SU-DHL-6 (cell line): ENCODE data around the gene NPC1.

Experiments
- H2AFZ ChIP-seq: fragments of 200-600 bp; sonication (generic); 2 replicates; pipeline ENCODE4 v1.6.1; 2014; ENCODE audit warnings: low read depth, mild to moderate bottlenecking, moderate library complexity, mixed read lengths, antibody characterized with exemption, low read length; ENCODE audit not compliant: severe bottlenecking
- H3F3A ChIP-seq: fragments of 200-600 bp; shearing (Covaris generic); 2 replicates; pipeline ENCODE4 v1.6.0; 2016; ENCODE audit warnings: antibody characterized with exemption, mild to moderate bottlenecking; ENCODE audit not compliant: insufficient read depth
- H3K27ac ChIP-seq: fragments of 200-600 bp; sonication (generic); 2 replicates; pipeline ENCODE4 v1.5.1; 2016; ENCODE audit warnings: low read depth, mild to moderate bottlenecking, low read length, moderate library complexity, mixed read lengths
- H3K27me3 ChIP-seq: fragments of 200-600 bp; sonication (generic), shearing (Covaris generic); 2 replicates; pipeline ENCODE4 v1.6.0; 2014; ENCODE audit warnings: mild to moderate bottlenecking, low read length
- H3K36me3 ChIP-seq: fragments of 200-600 bp; sonication (generic); 2 replicates; pipeline ENCODE4 v1.6.1; 2014; ENCODE audit warnings: mild to moderate bottlenecking, low read length, mixed read lengths
- H3K4me2 ChIP-seq: fragments of 300-600, 200-600 bp; shearing (Covaris generic), sonication (generic); 2 replicates; pipeline ENCODE4 v1.6.0; 2014; ENCODE audit warnings: low read length, low read depth, mild to moderate bottlenecking; ENCODE audit not compliant: poor library complexity, severe bottlenecking
- H3K4me3 ChIP-seq: fragments of 200-600 bp; sonication (generic); 2 replicates; pipeline ENCODE4 v1.5.1; 2014; ENCODE audit warnings: antibody characterized with exemption, low read length, mild to moderate bottlenecking, mixed read lengths; ENCODE audit not compliant: insufficient read depth, poor library complexity, severe bottlenecking
- H3K79me2 ChIP-seq: fragments of 200-600 bp; sonication (generic); 2 replicates; pipeline ENCODE4 v1.6.1; 2014; ENCODE audit warnings: mild to moderate bottlenecking, low read length, moderate library complexity; ENCODE audit not compliant: insufficient read depth
- H3K9ac ChIP-seq: fragments of 200-600 bp; sonication (generic); 2 replicates; pipeline ENCODE4 v1.7.0; 2014; ENCODE audit warnings: mild to moderate bottlenecking, low read length
- H3K9me2 ChIP-seq: fragments of 200-600 bp; sonication (generic); replicated peaks from 2 replicates; pipeline ENCODE4 v1.6.1; 2014; ENCODE audit warnings: low read length; ENCODE audit not compliant: insufficient read depth
- H3K9me3 ChIP-seq: fragments of 200-600 bp; sonication (generic); 2 replicates; pipeline ENCODE4 v1.6.1; 2014; ENCODE audit warnings: low read length, mixed read lengths; ENCODE audit not compliant: insufficient read depth
- H4K20me1 ChIP-seq: fragments of 200-600 bp; sonication (generic); 2 replicates; pipeline ENCODE4 v1.6.1; 2014; ENCODE audit warnings: low read depth, mild to moderate bottlenecking, antibody characterized with exemption, low read length, moderate library complexity, mixed read lengths
- CTCF ChIP-seq: fragments of 200-600 bp; sonication (generic); IDR thresholded peaks from one replicate; pipeline ENCODE4 v1.5.1; 2017; ENCODE audit warnings: antibody characterized with exemption, mild to moderate bottlenecking, low read length, moderate library complexity; ENCODE audit not compliant: insufficient read depth, poor library complexity, severe bottlenecking
- EZH2phosphoT487 ChIP-seq: fragments of 200-600 bp; sonication (generic), shearing (Covaris generic); conservative IDR thresholded peaks from 2 replicates; pipeline ENCODE4 v1.6.1; 2018; ENCODE audit warnings: mild to moderate bottlenecking, antibody characterized with exemption, low read length, moderate library complexity, mixed read lengths

NPC1 gene

GRCh38 chr18:23498117-23498516 lies 88.2 kb downstream of the NPC1 start:
- Histone ChIP-seq H3K27ac (peak overlapping the region; percentile 81), H3K79me2 (no peaks in the 10 kb centered on the region; the same call in 1 of the 2 replicates), H3K4me3 (peak overlapping the region; percentile 15), H3K4me2 (peak overlapping the region; percentile 52), H3K27me3 (no peaks in the 10 kb centered on the region), H3K36me3 (no peaks in the 10 kb centered on the region), H4K20me1 (no peaks in the 10 kb centered on the region), H2AFZ (peak overlapping the region; percentile 1), H3F3A (peaks cover 30% of the 10 kb centered on the region), H3K9me3 (no peaks in the 10 kb centered on the region), H3K9me2 (no peaks in the 10 kb centered on the region), H3K9ac (peak overlapping the region; percentile 48)
- TF ChIP-seq CTCF (no peak), EZH2phosphoT487 (no peak)

- Histone ChIP-seq H2AFZ (peak overlapping the region; percentile 25), H3K9me3 (no peaks in the 10 kb centered on the region), H3K27ac (peak overlapping the region; percentile 81), H3K36me3 (no peaks in the 10 kb centered on the region), H3K9me2 (no peaks in the 10 kb centered on the region), H3K9ac (peak overlapping the region; percentile 48), H3K79me2 (no peaks in the 10 kb centered on the region; the same call in 1 of the 2 replicates), H3K4me3 (peak overlapping the region; percentile 53), H3K4me2 (peak overlapping the region; percentile 52), H3K27me3 (no peaks in the 10 kb centered on the region), H3F3A (peaks cover 27% of the 10 kb centered on the region), H4K20me1 (no peaks in the 10 kb centered on the region)
- TF ChIP-seq EZH2phosphoT487 (no peak), CTCF (no peak)
Observed at GRCh38 chr18:23495723-23496440, 90.4 kb downstream of the NPC1 start.

GRCh38 chr18:23494992-23495391 lies 91.3 kb downstream of the NPC1 start:
- Histone ChIP-seq H3K9ac (no peak overlapping the region), H4K20me1 (no peaks in the 10 kb centered on the region), H3K36me3 (0 out of 2 replicates have a peak, but pooled peaks cover 5% of the 10 kb centered on the region), H3K27ac (peak overlapping the region; percentile 81), H3K79me2 (no peaks in the 10 kb centered on the region; the same call in 1 of the 2 replicates), H3F3A (peaks cover 32% of the 10 kb centered on the region), H2AFZ (no peak overlapping the region), H3K4me3 (no peak overlapping the region), H3K27me3 (no peaks in the 10 kb centered on the region), H3K4me2 (peak overlapping the region; percentile 52), H3K9me2 (no peaks in the 10 kb centered on the region), H3K9me3 (peaks cover 4% of the 10 kb centered on the region; the same call in 1 of the 2 replicates)
- TF ChIP-seq CTCF (no peak), EZH2phosphoT487 (no peak)
